ENCODE data around the gene ZNF341.

The ZNF341 gene

GRCh38 chr20:33731693-33732165, at the start of gene ZNF341:
Gene ZNF341, plus strand, starts transcription at chr20:33731996. Its CDS starts 26 bp downstream, at chr20:33732022.
- Histone ChIP-seq H3K27ac (peak within 1 kb of the TSS; percentile 84 to 97), H3K4me3 (peak within 1 kb of the TSS; percentile 89)
- TF ChIP-seq, protein P1, sequence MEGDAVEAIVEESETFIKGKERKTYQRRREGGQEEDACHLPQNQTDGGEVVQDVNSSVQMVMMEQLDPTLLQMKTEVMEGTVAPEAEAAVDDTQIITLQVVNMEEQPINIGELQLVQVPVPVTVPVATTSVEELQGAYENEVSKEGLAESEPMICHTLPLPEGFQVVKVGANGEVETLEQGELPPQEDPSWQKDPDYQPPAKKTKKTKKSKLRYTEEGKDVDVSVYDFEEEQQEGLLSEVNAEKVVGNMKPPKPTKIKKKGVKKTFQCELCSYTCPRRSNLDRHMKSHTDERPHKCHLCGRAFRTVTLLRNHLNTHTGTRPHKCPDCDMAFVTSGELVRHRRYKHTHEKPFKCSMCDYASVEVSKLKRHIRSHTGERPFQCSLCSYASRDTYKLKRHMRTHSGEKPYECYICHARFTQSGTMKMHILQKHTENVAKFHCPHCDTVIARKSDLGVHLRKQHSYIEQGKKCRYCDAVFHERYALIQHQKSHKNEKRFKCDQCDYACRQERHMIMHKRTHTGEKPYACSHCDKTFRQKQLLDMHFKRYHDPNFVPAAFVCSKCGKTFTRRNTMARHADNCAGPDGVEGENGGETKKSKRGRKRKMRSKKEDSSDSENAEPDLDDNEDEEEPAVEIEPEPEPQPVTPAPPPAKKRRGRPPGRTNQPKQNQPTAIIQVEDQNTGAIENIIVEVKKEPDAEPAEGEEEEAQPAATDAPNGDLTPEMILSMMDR (IDR thresholded peaks at IDR 0.05): peak; percentile 76
- DNase-seq (ENCODE audit: low spot score): peak; percentile 90

DNA sequence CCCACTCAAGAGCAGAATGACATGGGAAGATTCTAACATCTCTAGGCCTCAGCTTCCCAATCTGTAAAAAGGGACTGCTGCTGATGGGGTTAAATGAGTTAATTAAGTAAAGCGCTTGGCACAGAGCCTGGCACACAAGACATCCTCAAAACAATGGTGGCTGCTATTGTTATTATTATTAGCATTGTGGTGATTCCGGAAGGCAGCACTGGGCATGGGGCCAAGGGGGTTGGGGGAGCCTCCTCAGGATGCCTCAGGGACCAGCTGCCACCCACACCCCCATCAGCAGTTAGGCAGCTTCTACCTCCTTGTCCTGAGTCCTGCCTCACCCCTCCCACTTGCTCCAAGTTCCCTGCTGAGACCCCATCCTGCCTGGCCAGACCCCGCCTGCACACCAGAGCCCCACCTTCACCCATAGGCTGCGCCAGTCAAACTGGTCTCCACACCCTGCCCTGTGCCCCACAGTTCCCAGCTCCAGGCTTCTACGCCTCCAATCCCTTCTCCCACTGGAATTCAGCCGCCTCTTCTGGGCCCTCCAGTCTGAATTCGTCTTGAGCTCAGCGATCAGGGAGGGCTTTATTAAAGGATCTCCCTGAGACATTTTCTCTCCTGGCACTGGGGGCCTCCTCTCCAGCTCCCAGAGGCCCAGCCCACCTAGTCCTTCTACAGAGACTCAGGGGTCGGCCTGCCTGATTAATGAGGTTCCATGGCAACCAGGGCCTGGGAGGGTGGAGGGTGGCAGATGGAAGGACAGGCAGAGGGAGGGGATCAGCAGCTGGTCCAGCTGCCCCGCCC, 47.1 kb upstream of the ZNF341 start:
- peak overlapping the region; percentile 70 for H3K4me3 ChIP-seq
- H3K27ac ChIP-seq: no peak overlapping the region
- TF ChIP-seq, protein P1 (IDR thresholded peaks at IDR 0.05): no peak
- no peak for DNase-seq (ENCODE audit: low spot score)

GRCh38 chr20:33685328-33686099, 46.3 kb upstream of the ZNF341 start:
- peak overlapping the region in 1 of 2 donors; percentile 14 for H3K27ac ChIP-seq
- no peak for DNase-seq (ENCODE audit: low spot score)
- TF ChIP-seq, protein P1 (IDR thresholded peaks at IDR 0.05): no peak
- H3K4me3 ChIP-seq: peak overlapping the region; percentile 70

DNA sequence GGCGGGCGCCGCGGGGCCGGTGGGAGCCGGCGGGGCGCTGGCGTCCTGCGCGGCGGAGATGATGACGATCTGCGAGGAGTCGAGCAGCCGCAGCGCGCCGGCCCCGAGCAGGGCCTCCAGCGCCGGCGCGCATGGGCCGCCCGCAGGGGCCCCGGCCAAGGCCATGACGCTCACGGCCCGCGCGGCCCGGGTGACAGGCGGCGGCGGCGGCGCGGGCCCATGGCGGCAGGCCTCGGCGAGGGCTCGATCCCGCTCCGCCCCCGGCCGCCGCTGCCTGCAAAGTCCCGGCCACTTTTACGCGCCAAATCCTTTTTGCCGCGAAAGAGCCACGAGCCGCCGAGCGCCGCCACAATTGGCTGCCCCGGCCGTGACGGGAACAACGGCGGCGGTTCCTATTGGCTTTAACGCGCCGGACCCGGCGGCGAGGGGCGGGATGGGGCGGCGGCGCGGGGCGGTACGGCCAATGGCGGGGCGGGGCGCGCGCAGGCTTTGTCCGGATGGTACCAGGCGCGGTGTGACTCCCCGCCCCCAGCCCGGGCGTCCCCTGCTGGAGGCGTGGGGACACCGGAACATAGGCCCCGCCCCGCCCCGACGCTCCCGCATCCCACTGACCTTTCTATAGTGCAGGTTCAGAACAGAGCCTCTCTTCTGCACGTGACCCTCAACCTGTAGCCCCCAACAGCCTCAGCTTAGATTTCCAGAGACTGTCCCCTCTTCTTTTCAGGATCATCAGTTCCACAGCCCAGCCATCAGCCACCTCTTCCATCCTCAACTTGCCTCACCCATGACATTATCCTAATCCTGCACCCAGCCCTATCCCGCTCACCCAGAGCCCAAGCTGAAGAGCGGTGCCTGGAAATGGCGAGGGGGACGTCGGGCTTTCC, 45.5 kb upstream of the ZNF341 start, which contains the start of gene E2F1:
Gene E2F1 (minus strand): TSS at position 286 of the 884 bp plus-strand sequence. CDS start 121 bp downstream, at position 165.
- TF ChIP-seq, protein P1 (IDR thresholded peaks at IDR 0.05): no peak
- peak within 1 kb of the TSS; percentile 6 to 72 for H3K27ac ChIP-seq
- peak within 1 kb of the TSS; percentile 70 for H3K4me3 ChIP-seq
- peak; percentile 96 for DNase-seq (ENCODE audit: low spot score)

GRCh38 chr20:33686984-33687366, 44.8 kb upstream of the ZNF341 start:
- TF ChIP-seq, protein P1 (IDR thresholded peaks at IDR 0.05): no peak
- Histone ChIP-seq H3K4me3 (peak overlapping the region; percentile 70), H3K27ac (peak overlapping the region in 1 of 2 donors; percentile 72)
- DNase-seq (ENCODE audit: low spot score): no peak

DNA sequence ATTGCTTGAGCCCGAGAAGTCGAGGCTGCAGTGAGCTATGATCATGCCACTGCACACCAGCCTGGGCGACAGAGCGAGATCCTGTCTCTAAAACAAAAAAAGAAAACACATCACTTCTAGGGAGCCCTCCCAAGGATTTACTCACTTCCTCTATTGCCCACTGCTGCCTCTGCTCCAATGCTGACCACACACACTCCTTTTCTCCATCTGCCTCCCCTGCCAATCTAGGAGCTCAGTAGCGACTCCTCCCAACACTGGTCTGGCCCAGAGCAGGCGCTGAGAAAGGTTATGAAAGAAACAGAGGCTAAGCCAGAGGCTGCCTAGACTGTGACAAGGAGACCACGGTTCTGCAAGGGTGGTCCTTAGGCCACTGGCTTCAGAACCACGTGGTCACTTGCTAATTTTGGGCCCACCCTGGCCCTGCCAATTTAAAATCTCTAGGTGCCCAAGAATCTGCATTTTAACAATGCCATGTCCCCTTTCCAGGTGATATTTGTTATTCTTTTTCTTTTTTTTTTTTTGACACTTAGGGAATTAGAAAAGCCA, 44.4 kb upstream of the ZNF341 start:
- no peak overlapping the region for H3K4me3 ChIP-seq
- H3K27ac ChIP-seq: peak overlapping the region in 1 of 2 donors; percentile 72
- TF ChIP-seq, protein P1 (IDR thresholded peaks at IDR 0.05): no peak
- no peak for DNase-seq (ENCODE audit: low spot score)

All from coronary artery (tissue), 2 donors.